ENCODE measurements around the gene CAMK1D. TPM values are rescaled to one million over a fixed set of nuclear protein-coding genes. Genes with fewer than 3 reads are reported as not detected.

Gene CAMK1D
- total and polyA plus RNA-seq, 11 donors, result 1.4 to 16.0 (median 2.5) TPM

GRCh38 chr10:12812571-12812970, 463.2 kb downstream of the CAMK1D start:
- TF ChIP-seq POLR2A (IDR thresholded peaks at IDR 0.05) (no peak), CTCF (IDR thresholded peaks at IDR 0.05) (no peak)
- Histone ChIP-seq H3K36me3 (peaks cover 0 to 25% (median 3%) of the 10 kb centered on the region in 9 donors), H3K4me3 (no peak overlapping the region), H3K4me1 (no peaks in the 10 kb centered on the region), H3K9me3 (peaks cover 0 to 12% (median 0%) of the 10 kb centered on the region in 12 donors), H3K27me3 (no peaks in the 10 kb centered on the region), H3K27ac (no peak overlapping the region)
- no peak for ATAC-seq
- 82 to 85% (median 84%) methylated on average over 10 of the region's 10 CpGs for WGBS, 4 donors
- intact Hi-C loops (cut with DNase I), result no loop called here
- DNase-seq, result no peak

- intact Hi-C loops (cut with DNase I), result no loop called here
- Histone ChIP-seq H3K27me3 (no peaks in the 10 kb centered on the region), H3K4me1 (no peaks in the 10 kb centered on the region), H3K4me3 (no peak overlapping the region), H3K36me3 (peaks cover 0 to 25% (median 3%) of the 10 kb centered on the region in 9 donors), H3K27ac (no peak overlapping the region), H3K9me3 (peaks cover 0 to 12% (median 0%) of the 10 kb centered on the region in 12 donors)
- ATAC-seq, result no peak
- WGBS, 4 donors, result 95 to 98% (median 97%) methylated on average over 9 of the region's 9 CpGs
- TF ChIP-seq CTCF (IDR thresholded peaks at IDR 0.05), result no peak
- no peak for TF ChIP-seq POLR2A (IDR thresholded peaks at IDR 0.05)
- DNase-seq, result no peak
Measured at GRCh38 chr10:12814166-12814565, 464.8 kb downstream of the CAMK1D start.

GRCh38 chr10:12819071-12819470, 469.7 kb downstream of the CAMK1D start:
- TF ChIP-seq POLR2A (IDR thresholded peaks at IDR 0.05), result no peak
- Histone ChIP-seq H3K9me3 (peaks cover 0 to 8% (median 0%) of the 10 kb centered on the region in 12 donors), H3K4me3 (no peak overlapping the region), H3K27me3 (no peaks in the 10 kb centered on the region), H3K27ac (no peak overlapping the region), H3K4me1 (peaks cover 0 to 2% (median 0%) of the 10 kb centered on the region in 12 donors), H3K36me3 (peaks cover 0 to 23% (median 3%) of the 10 kb centered on the region in 9 donors)
- WGBS, 4 donors, result 67 to 81% (median 72%) methylated on average over 7 of the region's 7 CpGs
- intact Hi-C loops (cut with DNase I), result no loop called here
- no peak for DNase-seq
- no peak for ATAC-seq

- intact Hi-C loops (cut with DNase I), result no loop called here
Measured at GRCh38 chr10:12819656-12820055, 470.3 kb downstream of the CAMK1D start.

More at GRCh38 chr10:12819656-12820055, 470.3 kb downstream of the CAMK1D start:
- ATAC-seq (no peak), DNase-seq (no peak)
- Histone ChIP-seq H3K4me3 (no peak overlapping the region), H3K27ac (no peak overlapping the region), H3K9me3 (peaks cover 0 to 2% (median 0%) of the 10 kb centered on the region in 12 donors), H3K27me3 (no peaks in the 10 kb centered on the region), H3K4me1 (peaks cover 0 to 2% (median 0%) of the 10 kb centered on the region in 12 donors), H3K36me3 (peaks cover 0 to 18% (median 2%) of the 10 kb centered on the region in 9 donors)
- TF ChIP-seq POLR2A (IDR thresholded peaks at IDR 0.05) (no peak), CTCF (IDR thresholded peaks at IDR 0.05) (no peak)
- 91 to 98% (median 96%) methylated on average over 10 of the region's 10 CpGs for WGBS, 4 donors

All from heart left ventricle (tissue), 16 donors.